ENCODE measurements around the gene VILL.
"Not testable (repeated sequence)": the region's sequence is repeated elsewhere in the genome, so short reads cannot be mapped to it uniquely, and the experiment has no call there.

Gene VILL

DNA sequence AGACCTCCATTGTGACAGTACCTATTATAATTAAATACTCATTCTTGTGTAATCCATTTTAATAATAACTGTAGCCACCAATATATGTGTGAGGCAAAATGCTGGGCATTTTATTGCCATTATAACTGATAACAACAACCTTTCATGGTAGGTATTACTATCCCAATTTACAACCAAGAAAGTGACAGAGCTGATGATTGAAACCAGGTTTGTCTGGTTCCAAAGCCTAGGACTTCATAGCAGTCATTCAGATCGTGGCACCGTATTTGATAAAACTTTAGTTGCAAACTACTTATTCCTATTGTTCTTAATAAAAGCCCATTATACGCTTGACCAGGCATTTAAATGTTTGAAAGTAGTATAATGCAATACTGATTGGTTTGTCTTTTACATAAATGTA is 26.4 kb upstream of the VILL start:
- no peak for DNase-seq

DNA sequence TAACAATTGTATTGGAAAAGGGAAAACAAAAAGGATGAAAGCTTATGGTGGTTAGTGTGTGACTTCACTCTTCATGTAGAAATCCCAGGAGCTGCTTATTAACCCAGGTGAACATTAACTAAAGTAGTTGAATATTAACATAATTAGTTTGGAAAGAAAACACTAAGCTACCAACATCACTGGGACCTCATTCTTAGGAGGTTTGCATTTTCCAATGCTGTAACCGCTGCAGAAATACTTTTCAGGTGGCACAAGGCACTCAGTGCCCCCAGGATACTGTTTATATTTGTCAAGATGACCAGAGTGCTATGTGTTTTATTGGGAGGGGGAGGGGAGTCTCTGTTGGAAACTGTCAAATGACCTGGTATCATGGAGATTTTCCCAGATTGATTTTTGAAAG is 25.9 kb upstream of the VILL start:
- no peak for DNase-seq

DNA sequence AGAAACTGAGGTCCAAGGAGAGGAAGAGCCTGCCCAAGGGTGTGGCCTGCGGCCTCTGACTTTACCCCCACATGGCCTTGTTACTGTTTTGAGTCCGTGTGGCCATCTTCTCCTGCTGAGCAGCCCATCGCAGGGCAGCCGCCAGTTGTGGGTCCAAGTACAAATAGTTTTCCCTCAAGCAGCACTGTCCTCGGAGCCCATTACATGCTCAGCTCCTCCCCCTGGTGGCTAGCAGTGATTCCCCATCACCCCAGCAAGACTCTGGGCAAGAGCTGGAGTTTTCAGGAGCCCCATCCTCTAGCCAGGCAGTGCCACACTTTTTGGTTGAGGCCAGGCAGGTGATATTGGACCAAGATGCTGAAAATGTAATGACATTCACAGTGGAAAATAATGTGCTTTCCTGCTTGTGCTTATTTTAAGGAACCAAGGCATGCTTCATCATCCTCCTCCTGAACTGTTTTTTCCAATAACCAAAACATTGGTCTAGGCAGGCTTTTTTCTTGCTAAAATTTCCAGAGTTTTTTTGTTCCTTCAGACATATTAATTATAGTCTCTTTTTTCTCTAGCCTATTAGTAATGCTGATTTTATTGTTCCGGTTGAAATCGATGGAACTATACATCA is 23.2 kb upstream of the VILL start:
- peak; percentile 49 for DNase-seq

DNA sequence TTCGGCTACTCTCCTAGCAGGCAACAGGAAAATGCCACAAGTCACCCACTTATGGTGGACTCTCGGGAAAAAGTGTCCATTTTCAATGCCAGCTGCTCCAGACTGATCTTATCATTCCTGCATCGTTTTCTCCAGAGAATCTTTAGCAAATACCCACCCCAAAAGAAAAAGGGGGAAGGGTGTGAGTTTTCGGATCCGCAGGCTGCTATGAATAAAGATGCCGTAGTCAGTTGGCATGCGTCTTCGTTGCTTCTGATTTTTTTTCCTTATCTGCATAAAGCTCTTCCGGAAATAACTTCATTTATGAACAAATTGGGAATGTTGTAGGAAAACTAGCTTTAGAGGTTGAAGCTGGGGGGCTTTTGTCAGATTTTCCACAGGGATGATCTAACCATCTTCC is 22.4 kb upstream of the VILL start:
- DNase-seq: no peak

DNA sequence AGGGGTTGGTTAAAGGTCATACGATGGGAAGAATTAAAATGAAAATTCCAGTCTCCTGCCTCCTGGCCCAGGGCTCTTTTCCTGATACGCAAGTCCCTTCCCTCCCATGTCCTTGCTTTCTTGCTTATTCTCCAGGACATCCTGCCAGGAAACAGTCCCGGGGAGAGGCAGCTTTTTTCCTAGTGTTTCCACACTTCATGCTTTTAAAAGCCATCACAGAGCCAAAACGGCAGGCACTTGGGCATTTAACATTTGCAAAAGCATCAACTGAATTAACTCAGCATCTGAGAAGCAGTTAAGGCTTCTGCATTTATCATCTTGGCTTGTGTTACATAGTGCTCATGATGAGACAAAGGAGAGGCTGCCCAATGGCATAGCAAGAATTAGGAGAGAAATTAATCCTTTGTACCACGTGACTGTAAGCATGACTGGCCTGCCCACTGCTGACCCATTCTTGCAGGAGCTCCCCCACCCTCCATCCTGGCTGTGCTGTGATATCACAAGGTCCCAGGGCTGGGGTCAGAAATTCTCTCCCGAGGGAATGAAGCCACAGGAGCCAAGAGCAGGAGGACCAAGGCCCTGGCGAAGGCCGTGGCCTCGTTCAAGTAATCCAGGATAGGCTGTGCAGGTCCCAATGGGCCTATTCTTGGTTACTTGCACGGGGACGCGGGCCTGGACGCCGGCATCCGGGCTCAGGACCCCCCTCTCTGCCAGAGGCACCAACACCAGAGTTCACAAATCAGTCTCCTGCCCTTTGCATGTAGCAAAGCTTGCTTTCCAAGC is 21.6 kb upstream of the VILL start:
- DNase-seq: no peak

DNA sequence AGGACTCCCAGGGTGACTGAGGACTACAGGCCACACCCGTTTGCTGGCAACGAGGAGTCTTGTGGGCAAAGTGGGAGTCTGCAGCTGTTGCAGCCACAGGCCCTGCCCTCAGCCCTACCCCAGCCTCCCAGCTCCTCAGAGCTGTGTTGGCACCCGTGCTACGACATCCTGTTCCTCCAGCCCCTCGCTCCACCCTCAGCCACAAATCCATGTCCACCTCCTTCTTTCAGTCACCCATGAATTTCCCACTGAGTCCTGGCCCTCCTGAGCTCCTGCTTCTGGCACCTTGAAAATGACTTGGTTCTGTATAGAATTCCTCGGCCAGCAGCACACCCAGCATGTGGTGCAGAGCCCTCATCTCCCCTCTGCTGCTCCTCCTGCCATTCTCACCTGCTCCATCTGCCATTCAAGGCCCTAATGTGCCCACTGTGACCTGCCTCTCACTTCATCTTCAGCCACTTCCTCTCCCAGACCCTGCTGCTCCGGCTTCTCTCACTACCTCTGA is 20.9 kb upstream of the VILL start:
- no peak for DNase-seq

DNA sequence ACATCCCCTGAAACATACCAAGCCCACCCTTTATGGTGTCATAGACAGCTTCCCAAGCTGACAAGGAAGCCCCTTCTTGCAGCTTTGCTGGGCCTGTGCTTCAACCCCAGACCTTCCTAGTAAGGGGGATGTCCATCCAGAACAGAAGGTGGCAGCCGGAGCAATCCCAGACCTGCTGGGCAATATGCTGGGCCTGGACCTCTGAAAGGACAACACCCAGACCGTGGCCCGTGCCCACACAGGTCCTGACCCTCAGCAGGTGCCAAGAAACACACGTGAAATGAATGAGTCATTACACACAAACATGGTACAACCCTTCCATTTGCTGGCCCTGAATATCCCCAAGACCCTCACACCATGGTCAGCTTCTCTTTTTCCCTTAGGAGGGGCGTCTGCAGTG is 19.8 kb upstream of the VILL start:
- DNase-seq: no peak

DNA sequence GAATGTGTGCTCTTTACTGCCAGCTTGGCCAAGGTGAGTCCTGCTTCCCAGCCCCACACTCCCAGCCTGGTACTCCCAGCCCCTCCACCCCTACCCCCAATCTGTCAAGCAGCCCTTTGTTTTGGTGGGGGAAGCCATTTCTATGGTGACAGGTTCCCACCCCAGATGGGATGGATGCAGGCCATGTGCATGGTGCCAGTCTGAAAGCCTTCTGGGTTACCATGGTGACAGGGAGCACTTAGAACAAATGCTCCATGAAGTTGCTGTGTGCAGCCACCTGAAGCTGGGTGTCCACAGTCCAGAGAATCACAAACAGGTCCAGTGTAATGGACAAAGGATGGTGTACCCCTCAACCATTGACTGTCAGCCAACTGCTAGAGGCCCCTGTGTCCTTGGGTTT is 19.1 kb upstream of the VILL start:
- no peak for DNase-seq

DNA sequence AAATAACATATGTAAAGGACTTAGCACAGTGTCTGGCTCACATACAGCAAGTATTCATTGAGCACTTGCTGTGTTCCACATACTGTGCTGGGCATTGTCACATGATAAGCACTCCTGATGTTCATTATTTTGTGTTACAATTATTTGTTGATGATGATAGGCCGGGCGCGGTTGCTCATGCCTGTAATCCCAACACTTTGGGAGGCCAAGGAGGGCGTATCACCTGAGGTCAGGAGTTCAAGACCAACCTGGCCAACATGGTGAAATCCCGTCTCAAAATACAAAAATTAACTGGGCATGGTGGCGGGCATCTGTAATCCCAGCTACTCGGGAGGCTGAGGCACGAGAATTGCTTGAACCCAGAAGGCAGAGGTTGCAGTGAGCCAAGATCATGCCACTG is 18.5 kb upstream of the VILL start:
- DNase-seq: not testable (repeated sequence)

DNA sequence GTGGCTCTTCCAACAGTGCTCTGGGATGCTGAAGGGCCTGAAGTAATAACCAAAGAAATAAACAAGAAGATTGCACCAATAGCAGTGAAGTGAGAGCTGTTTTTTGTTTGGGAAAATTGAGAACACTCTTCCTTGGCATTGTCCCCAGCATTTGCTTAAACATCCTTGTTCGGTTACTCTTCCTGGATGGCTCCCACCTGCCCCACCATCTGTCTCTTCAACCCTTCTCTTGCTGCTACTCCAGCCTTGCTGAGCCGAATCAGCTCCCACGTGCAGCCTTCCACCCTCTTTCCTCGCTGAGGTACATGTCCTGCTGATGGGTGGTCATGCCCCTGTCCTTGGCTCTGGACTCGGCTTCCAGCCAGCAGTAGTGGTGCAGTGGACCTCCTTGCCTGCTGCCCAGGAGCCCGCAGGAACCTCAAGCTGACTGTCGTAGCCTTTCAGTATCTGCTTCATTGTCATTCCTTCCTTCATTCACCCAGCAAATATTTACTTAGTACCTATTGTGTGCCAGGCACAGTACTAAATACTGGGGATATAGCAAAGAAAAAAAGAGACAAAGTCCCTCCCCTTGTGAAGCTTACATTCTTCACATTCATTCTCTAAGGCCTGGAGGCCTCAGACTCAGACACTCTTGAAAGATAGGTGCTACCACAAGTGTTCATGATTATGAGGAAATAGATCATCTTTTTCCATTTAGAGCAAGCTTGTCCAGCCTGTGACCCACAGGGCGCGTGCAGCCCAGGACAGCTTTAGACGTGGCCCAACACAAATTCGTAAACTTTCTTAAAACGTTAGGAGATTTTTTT is 17.1 kb upstream of the VILL start:
- DNase-seq: no peak

DNA sequence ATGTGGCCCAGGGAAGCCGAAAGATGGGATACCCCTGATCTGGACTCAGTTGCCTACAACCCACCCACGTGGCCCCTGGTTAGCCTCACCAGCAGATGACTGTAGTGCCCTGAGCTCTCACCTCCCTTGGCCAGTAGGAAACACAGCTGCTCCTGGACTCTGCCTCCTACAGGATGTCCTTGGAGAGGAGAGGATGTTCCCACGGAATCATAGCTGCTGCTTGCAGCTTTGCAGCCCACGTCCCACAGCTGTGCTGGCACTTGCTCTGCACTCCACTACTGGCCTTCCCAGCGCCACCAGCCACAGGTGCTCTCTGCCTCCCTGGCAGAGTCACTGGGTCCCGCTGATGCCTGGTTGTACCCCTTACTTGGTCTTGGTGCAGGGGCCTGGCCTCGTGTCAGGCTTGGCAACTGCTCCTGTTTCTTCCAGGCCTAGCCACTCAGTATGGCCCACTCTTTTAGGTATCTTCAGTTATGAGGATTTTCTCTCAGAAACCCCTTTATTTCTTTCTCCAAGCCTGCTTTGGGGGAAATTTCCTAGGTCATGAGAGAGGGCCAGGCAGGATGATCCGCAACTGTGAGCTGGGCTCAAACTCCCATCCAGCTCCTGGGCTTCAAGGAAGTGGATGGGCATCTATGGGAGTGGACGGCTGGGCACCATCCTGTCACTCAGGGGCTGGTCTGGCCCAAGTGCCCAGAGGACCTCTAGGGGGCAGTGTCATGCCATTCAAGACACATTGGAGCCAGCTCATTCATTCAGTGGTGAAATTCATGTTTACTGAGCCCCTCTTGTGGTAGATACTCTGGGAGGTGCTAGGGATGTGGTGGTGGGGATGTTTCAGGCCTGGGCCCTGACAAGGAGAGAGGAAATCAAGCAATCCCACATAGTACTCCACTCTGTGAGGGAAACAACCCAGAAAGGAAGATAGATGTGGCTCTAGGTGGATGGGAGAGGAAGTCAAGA is 16.2 kb upstream of the VILL start:
- DNase-seq: peak; percentile 57

DNA sequence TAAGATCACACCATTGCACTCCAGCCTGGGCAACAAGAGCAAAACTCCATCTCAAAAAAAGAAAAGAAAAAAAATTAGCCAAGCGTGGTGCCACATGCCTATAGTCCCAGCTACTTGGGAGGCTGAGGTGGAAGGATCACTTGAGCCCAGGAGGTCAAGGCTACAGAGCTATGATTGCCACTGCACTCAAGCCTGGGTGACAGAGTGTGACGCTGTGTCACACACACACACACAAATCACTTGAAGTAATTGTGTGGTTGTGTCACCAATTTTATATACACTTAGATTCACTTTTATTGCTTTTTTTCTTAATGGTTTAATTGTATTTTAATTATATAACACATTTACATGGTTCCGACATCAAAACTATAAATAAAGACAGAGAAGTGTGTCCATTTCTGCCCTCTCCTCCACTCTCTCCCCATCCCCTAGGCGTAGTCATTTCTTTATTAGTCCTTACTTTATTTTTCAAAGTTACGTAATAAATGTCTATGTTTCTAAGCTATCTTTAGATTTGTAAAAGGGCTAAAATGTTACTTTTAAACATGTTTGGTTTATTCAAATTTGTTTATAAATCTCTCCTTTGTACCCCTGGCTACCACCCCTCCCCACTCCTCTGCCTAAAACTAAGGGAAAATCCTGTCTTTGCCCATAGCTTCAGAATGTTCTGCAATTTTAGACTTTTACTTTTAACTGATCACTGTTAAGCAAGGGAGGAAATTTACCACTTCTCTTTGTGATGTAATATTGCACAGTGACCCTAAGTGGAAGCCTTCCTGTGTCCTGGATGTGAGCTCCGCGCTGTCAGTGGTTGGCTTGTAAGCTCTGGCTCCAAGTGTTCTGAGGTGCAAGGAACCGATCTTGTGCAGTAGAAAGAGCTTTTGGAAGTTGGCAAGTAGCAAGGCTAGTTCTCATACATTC is 10.8 kb upstream of the VILL start:
- DNase-seq: no peak

DNA sequence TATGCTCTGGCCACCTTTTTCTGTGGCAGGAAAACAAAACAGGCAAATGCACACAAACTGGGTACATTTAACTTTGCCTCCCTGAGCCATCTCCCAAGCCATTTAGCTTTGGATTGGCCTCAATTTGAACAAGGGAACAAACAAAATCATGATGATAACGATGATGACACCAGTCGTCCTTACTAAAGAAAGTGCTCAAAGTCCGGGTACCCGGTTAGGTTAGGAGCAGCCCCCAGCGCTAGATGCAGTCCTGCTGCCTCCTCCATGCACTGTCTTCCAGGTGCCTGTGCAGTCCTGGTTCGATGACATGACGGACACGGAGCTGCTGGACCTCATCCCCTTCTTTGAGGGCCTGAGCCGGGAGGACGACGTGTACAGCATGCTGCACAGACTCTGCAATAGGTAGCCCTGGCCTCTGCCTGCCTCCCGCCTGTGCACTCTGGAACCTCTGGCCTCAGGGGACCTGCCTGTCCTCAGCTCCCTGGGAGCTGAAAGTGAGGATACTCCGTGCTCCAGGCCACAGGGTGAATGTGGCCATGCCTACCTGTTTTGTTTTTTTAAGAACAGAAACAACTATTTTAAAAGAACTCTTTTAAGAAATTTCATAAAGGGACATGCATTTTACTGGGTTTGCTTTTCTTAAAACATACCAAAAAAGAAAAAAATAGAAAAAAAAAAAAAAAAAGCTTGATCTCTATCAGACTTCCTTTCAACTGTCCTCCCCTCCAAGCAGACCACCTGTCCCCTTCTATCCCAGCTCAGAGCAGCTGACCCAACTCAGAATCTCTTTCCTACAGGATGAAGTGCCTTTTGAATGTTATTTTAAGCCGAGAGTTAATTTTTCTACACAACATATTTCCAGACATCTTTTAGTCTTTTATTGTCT is 9.9 kb upstream of the VILL start:
- DNase-seq: no peak

DNA sequence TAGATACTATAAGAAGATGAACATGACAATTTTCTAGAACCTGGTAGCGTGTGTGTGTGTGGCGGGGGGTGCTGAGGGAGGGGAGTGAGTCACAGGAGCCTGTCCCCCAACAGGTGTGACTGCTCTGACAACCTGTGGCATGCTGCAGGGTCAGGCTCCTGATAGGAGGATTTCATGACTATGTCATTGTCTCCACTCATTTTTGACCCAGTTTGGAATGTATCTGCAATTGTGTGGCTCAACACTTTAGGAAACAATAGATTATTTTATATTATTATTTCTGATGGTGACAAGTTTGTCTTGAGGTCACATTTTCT is 9.3 kb upstream of the VILL start:
- DNase-seq: no peak

DNA sequence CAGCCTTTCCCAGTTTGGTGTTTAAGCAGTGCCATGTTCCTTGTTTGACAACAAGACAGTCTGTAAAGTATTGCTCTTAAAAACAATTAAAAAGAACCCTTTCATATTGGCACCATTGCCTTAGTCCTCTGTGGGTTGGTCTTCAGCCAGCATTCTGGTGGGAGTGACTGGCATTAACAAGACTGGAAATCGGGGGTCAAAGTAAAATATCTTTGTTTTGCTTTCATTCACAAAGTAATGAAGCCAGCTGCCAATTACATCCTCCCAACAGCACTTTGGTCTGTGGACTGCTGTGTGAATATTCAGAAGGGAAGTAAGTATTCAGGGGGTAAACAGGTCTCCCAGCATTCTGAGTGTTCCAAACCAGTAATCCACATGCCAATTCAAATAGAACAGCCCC is 8.3 kb upstream of the VILL start:
- DNase-seq: no peak

DNA sequence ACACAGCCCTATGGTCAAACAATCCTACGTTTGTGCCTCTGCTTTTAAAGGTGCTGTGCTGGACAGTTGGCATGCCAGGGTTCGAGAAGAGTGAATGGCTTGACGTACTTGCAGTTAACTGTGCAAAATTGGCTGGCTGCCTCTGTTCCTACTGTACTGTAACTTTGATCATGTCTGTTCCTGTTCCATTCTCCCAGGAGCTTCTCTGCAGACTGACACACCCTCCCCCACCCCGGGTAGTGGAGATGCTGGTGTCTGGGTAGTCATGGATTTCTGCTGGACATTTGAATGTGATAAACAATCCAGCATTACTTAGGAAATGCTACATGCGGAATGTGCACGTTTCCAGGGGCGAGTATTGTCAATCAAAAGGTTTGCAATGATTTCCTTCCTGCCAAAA is 6.5 kb upstream of the VILL start:
- no peak for DNase-seq

DNA sequence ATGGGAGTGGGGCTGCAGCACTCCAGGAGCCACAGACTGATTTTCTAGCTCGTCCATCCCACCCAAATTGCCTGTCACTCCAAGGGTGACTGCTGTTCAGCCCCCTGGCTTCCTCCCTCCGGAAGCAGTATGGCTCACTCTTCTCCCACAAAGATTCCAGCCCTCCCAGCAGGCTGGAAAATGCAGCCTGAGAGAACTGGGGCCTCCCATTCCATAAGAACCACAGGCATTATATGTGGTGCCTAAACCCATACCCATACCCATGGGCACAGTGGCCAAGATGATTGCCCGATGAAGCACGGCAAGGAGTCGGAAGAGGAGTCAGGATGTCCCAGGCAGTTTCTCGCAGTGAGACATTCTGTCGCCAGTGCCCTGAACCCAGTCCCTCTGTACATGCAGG is 6.0 kb upstream of the VILL start:
- no peak for DNase-seq

DNA sequence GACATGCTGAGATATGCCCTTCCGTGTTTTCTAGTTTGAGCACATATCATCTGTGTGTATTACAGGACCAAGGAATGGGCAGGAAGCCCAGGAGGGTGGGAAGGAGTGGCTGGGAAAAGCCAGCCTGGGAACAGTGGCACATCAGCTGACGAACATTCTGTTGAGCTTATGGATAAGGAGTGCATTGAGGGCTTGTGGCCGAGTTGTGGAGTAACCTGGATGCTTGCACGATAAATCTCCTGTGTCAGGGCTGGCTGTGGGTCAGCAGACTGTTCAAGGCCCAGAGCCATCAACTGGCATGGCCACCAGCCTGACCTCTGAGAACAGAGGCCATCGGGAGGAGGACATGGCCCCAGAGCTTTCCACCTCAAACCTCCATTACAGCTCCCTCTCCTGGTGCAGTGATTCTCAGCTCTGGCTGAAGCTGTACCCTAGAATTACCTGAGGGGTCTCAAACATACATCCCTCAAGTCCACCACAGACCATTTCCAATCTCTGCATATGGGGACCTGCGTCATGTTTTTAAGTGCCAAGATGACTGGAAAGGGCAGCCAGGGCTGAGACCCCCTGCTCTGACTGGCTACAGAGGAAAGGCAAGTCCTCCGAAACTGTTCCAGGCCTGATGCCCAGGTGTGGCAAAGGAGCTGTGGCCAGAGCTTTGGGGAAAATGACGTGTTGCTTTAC is 4.8 kb upstream of the VILL start:
- no peak for DNase-seq

DNA sequence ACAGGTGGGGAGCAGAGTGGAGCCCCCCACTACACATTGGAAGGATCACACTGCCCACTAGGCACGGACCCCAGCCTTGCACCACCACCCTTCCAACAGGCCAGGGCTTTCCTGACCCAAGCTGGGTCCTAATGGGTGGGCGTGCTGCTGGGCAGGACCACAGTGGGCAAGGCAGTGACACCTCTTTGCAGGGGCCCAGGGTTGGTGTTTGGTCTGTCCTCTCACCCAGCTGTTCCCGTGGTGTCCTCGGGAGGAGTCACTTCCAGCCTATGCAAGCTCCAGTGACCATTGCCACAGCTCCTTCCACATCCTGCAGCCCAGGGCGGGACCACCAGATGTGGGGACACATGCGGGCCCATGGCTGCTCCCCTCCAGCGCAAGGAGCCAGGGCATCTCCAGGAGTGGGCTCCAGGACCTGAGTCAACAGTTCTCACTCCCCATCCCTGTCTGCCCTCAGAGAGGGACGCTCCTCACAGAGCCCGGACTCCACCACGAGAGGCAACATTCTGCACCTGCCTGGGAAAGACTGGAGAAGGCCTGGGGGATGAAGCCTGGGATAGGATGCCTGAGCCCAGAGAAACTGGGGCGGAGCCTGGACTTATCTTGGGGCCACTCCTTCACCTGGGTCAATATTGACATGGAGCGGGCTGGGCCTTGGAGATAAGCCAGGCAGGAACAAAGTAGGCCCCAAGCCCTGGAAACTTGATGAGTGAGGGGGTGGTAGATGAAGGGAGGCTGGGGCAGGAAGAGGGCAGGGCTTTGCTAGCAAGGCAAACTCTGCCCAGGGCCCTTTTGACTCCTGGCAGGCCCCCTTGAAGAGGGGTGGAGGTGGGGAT is 3.9 kb upstream of the VILL start:
- DNase-seq: no peak
